ENCODE measurements around the gene TMC6.
"Not testable (repeated sequence)": the region's sequence is repeated elsewhere in the genome, so short reads cannot be mapped to it uniquely, and the experiment has no call there.

TMC6 gene

GRCh38 chr17:78092794-78093324, 35.7 kb downstream of the TMC6 start:
- no peak for DNase-seq (ENCODE audit: low read depth)
- no peak for TF ChIP-seq CTCF (conservative IDR thresholded peaks at IDR 0.05; ENCODE audit: control insufficient read depth, insufficient read depth, low read depth, low read length)
- no peak overlapping the region for H3K4me3 ChIP-seq (ENCODE audit: control insufficient read depth, low read depth, low read length)

- DNase-seq (ENCODE audit: low read depth) = no peak
- no peak for TF ChIP-seq CTCF (conservative IDR thresholded peaks at IDR 0.05; ENCODE audit: control insufficient read depth, insufficient read depth, low read depth, low read length)
- H3K4me3 ChIP-seq (ENCODE audit: control insufficient read depth, low read depth, low read length) = no peak overlapping the region
Observed at GRCh38 chr17:78089576-78090281, 38.8 kb downstream of the TMC6 start.

GRCh38 chr17:78088529-78088928, 40.0 kb downstream of the TMC6 start:
- DNase-seq (ENCODE audit: low read depth) = no peak
- no peak for TF ChIP-seq CTCF (conservative IDR thresholded peaks at IDR 0.05; ENCODE audit: control insufficient read depth, insufficient read depth, low read depth, low read length)
- no peak overlapping the region for H3K4me3 ChIP-seq (ENCODE audit: control insufficient read depth, low read depth, low read length)

- TF ChIP-seq CTCF (conservative IDR thresholded peaks at IDR 0.05; ENCODE audit: control insufficient read depth, insufficient read depth, low read depth, low read length) = no peak
- H3K4me3 ChIP-seq (ENCODE audit: control insufficient read depth, low read depth, low read length) = no peak overlapping the region
- no peak for DNase-seq (ENCODE audit: low read depth)
Observed at GRCh38 chr17:78086740-78087139, 41.8 kb downstream of the TMC6 start.

GRCh38 chr17:78082988-78083387, 45.6 kb downstream of the TMC6 start:
- no peak for DNase-seq (ENCODE audit: low read depth)
- no peak for TF ChIP-seq CTCF (conservative IDR thresholded peaks at IDR 0.05; ENCODE audit: control insufficient read depth, insufficient read depth, low read depth, low read length)
- no peak overlapping the region for H3K4me3 ChIP-seq (ENCODE audit: control insufficient read depth, low read depth, low read length)

GRCh38 chr17:78082355-78082872, 46.1 kb downstream of the TMC6 start:
- H3K4me3 ChIP-seq (ENCODE audit: control insufficient read depth, low read depth, low read length); DNase-seq (ENCODE audit: low read depth): not testable (repeated sequence)

- no peak for DNase-seq (ENCODE audit: low read depth)
- no peak overlapping the region for H3K4me3 ChIP-seq (ENCODE audit: control insufficient read depth, low read depth, low read length)
- TF ChIP-seq CTCF (conservative IDR thresholded peaks at IDR 0.05; ENCODE audit: control insufficient read depth, insufficient read depth, low read depth, low read length) = no peak
Observed at GRCh38 chr17:78081551-78081950, 47.0 kb downstream of the TMC6 start.
